HG03159 (cell line): ENCODE measurements around the gene ATP1A3.

Experiments used
- ATAC-seq: cut with Tn5 transposase; IDR thresholded peaks from one replicate; pipeline ENCODE4 v1.9.1; 2021; ENCODE audit warnings: mild to moderate bottlenecking, moderate library complexity; ENCODE audit not compliant: unreplicated experiment

Gene ATP1A3

GRCh38 chr19:41930926-41931592, 63.0 kb downstream of the ATP1A3 start:
- no peak for ATAC-seq

GRCh38 chr19:41930322-41930722, 63.7 kb downstream of the ATP1A3 start:
- ATAC-seq: no peak

- no peak for ATAC-seq
Observed at GRCh38 chr19:41929536-41930071, 64.4 kb downstream of the ATP1A3 start.

- no peak for ATAC-seq
Observed at GRCh38 chr19:41928754-41929535, 65.1 kb downstream of the ATP1A3 start.

GRCh38 chr19:41928221-41928683, 65.8 kb downstream of the ATP1A3 start, which contains the start of gene ERFL:
Gene ERFL (minus strand): TSS chr19:41928449. CDS start chr19:41912919, 15,530 bp downstream.
- ATAC-seq: no peak

- ATAC-seq: no peak
Observed at GRCh38 chr19:41927497-41928192, 66.4 kb downstream of the ATP1A3 start.

GRCh38 chr19:41926763-41927496, 67.1 kb downstream of the ATP1A3 start:
- ATAC-seq: no peak

- ATAC-seq: no peak
Observed at GRCh38 chr19:41926028-41926762, 67.8 kb downstream of the ATP1A3 start.

GRCh38 chr19:41925208-41926003, 68.6 kb downstream of the ATP1A3 start:
- no peak for ATAC-seq

- ATAC-seq: no peak
Observed at GRCh38 chr19:41924151-41925145, 69.6 kb downstream of the ATP1A3 start.

- ATAC-seq: no peak
Observed at GRCh38 chr19:41923045-41923788, 70.8 kb downstream of the ATP1A3 start.

- ATAC-seq: no peak
Observed at GRCh38 chr19:41922585-41922984, 71.4 kb downstream of the ATP1A3 start.

GRCh38 chr19:41921577-41922576, 72.2 kb downstream of the ATP1A3 start:
- no peak for ATAC-seq

- ATAC-seq: no peak
Observed at GRCh38 chr19:41920882-41921576, 73.0 kb downstream of the ATP1A3 start.

- ATAC-seq: no peak
Observed at GRCh38 chr19:41919948-41920712, 73.9 kb downstream of the ATP1A3 start.
